RPMI7951 (cell line): ENCODE measurements around the gene TBX1. TPM values are rescaled to one million over a fixed set of nuclear protein-coding genes. Genes with fewer than 3 reads are reported as not detected.
"Not testable (repeated sequence)": the region's sequence is repeated elsewhere in the genome, so short reads cannot be mapped to it uniquely, and the experiment has no call there.

Experiments
- DNase-seq: peaks from one replicate; pipeline ENCODE4 v3.0.0-alpha.2; 2012; ENCODE audit warnings: low read depth
- total RNA-seq: library from RNA; depleted of rRNA; stranded (reverse); fragments of >200 nt; shearing (Covaris generic); gene quantifications from 2 replicates; pipeline ENCODE4 v1.2.3, GENCODE V29; 2014

TBX1 gene
- total RNA-seq, 1 experiment from 2014 or later, result not detected

DNA sequence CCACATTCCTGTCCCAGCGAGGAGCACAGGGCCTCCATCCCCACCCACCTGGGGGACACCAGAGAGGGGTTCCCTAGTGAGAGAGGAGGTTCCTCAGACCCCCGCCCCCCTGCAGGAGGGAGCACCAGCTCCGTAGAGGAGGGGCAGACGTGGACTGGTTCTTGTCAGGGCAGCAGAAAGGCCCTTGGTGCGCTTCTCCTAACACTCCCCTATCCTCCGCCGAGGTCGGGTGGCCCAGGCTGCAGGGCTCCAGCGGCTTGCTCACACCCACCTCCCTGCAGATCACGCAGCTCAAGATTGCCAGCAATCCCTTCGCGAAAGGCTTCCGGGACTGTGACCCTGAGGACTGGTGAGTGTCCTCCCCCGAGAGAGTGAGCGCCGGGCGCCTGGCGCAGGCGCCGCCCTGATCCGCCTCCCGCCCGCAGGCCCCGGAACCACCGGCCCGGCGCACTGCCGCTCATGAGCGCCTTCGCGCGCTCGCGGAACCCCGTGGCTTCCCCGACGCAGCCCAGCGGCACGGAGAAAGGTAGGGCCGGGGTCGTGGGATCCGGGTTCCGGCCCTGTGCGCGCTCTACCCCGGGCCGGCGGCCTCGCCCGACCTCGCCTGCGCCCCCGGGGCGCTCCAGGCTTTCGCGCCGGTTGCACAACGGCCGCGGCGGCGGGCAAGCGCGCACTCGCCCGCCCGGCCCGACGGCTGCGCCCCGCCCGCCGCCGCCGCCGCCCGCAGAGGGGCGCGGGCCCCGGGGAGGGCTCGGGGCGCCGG, 5.1 kb downstream of the TBX1 start:
- peak; percentile 10 for DNase-seq

DNA sequence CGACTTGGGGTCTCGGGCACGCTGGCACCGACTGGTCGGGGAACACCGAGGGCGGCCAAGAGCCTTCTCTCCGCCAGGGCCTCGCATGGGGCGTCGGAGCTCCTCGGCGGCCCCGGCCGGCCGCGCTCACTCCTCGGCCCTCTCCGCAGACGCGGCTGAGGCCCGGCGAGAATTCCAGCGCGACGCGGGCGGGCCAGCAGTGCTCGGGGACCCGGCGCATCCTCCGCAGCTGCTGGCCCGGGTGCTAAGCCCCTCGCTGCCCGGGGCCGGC, 5.6 kb downstream of the TBX1 start:
- no peak for DNase-seq

DNA sequence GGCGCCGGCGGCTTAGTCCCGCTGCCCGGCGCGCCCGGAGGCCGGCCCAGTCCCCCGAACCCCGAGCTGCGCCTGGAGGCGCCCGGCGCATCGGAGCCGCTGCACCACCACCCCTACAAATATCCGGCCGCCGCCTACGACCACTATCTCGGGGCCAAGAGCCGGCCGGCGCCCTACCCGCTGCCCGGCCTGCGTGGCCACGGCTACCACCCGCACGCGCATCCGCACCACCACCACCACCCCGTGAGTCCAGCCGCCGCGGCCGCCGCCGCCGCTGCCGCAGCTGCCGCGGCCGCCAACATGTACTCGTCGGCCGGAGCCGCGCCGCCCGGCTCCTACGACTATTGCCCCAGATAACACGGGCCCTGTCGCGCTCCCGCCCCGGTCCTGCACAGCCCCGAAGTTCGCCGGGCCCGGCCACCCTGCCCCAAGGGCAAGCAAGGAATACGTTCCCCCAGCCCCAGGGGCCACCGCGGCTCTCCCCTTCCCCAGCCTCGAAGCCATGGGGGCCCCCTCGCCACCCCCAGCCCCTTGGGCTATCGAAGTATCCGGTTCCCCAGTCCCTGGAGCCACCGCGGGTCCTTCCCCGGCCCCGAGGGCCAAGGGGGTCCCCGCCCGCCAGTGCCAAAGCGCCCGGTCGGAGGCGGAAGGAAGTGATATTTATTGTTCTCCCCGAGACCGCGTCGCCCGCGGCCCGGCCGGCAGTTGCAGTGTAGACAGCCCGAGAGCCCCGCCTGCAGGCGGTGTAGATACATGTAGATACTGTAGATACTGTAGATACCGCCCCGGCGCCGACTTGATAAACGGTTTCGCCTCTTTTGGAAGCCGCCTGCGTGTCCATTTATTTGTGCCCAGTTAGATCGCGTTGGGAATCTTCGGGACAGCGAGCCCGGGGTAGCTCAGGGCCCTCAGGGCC, 6.2 kb downstream of the TBX1 start:
- no peak for DNase-seq

DNA sequence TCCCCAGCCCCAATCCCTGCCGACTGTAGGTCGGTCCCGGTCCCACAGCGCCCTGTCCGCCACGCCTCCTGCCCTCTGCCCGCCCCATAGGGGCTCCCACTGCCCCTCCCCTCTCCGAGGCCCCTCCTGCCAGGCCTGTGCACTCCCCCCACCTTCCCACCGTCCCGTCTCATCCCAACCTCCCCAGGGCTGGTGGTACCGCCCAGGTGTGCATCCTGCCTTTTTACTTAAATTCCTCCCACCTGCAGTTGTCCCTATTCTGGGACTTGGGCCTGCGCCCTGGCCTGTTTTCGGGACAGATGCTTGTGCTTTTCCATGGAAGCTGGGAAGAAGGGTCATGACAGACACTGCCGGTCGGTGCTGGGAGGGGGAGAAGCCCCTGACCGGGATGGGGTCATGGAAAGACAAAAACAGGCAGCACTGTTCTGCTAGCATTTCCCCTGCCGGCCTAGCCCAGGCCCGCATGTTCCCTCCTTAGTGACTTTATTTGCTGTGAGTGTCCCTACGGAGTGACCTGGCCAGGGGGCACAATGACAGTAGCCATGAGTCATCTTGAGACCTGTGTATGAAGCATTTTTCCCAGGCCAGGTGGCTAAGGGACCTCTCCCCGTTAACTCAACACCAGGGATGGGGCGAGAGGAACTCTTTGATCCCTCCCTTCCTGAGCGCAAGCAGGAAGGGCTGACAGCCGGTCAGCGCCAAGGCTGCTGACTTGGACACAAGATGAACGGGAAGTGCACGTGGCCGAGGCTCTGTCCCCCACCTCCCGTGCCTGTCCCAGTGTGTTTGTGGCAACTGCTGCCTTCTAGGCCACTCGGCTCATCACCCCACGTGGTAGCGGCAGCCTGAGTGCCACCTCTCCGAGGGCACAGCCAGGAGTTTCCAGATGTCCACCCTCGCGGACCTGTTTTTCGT, 7.1 kb downstream of the TBX1 start:
- DNase-seq, result no peak

DNA sequence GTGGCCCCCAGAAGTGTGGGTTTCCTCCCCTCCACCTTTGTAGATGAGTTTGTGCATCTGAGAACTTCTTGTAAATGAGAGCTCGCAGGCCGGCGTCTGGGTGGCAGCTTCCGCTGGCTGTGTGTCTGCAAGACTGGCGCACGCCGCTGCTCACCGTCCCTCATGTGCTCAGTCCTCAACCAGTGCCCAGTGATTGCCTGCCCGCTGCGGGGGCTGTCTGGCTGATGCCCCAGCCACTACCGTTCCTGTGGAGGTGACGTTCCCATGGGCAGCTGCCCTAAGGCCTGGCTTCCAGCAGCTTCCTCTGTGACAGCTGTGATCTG, 8.8 kb downstream of the TBX1 start:
- no peak for DNase-seq

DNA sequence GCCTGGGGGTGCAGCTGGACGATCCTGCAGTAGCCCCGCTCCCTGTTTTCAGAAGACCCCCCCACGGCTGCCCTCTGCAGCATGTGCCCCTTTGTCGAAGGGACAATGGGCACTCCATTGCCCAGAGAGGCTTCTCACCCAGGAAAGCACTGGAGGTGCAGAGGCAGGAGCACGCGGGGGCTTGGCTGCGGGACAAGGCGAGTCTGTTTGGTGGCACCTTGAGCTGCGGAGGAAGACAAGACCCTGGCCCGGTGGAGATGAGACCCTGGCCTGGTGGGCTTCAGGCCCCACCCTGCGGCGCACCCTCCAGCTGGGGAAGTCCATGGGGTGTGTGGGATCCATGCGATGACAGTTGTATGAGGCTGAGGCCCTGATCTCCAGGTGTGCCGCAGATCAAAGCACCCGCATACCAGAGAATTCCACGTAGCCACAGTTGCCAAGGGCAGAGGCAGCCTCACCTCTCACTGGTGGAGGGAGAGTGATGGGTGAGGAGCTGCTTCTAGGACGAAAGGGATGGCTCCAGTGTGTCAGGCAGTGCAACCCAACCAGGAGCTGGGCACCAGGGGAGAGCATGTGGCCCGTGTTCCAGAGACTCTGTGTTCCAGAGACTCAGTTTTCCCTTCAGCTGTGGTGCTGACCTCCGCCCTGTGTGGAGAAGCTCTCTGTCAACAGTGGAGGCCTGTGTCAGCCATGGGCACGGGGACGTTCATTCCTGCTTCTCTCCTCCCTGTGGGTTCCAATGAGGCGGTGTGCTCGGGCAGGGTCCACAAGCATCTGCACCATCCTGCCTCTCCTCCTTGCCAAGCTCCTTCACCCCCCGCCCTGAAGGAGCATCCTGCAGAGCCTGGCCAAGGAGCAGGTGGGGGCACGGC, 10.0 kb downstream of the TBX1 start:
- no peak for DNase-seq

DNA sequence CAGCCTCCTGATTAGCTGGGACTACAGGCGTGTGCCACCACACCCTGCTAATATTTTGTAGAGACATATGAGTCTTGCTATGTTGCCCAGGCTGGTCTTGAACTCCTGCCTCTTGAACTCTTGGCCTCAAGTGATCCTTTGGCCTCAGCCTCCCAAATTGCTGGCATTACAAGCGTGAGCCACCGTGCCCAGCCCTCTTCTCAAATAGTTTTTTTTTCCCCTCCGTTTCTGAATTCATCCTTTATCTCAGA, 11.8 kb downstream of the TBX1 start:
- DNase-seq, result no peak

DNA sequence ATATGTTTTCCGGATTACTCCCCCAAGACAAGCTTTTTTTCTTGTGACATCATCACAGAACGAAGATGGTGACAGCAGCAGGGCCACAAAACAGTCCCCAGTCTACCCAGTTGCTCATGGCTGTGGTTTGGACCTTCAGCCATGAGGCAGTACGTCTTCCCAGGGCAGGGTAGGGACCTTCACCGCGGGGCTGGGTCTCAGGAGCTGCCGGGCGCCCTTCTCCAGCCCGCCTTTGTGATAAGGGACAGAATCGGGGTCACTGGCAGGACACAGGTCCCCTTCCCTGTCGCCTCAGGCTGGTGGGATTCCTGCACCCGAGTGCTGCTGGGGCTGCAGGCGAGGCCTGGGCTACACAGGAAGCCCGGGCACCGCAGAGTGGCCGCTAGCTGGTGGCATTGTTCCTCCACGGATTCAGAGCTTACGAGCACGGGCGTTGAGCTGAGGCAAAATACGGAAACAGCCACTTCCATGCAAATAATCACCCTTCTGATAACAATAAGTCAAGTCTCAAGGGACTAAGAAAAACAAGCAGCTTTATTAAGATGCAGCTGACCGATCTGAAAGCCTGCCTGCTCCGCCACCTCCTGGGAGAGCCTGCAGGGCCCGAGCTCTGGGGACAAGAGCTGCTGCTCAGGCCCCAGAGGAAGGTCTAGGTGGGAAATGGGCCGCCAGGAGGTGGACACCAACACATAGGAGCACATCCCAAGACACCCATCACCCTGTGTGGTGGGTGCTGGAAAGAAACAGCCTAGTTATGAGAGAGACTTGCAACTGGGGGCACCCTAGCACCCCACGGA, 12.3 kb downstream of the TBX1 start:
- no peak for DNase-seq

DNA sequence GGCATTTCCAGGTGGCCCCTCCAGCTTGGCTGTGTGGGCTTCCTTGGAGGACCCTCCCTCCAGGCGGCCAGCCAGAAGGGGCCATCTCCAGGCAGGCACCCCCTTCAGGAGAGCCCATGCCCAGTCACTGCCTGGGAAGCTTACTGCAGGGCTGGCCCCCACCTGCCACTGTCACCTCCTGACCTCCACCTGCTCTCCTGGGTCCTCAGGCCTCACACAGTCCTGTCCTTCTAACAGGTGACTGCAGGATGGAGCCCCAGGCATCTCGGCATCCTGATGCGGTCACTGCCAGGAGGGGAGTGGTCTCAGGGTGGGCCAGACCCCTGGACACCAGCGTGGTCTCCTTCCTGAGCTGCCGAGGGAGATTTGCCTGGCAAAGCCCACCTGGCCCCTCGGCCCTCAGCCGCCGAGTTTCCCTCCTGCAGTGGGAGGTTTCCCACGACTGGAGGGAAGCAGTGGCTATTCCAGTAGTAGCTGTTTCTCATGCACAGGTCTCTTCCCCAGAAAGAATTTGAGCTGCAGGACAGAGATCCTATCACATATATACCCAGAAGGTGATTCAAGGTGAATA, 13.0 kb downstream of the TBX1 start:
- no peak for DNase-seq

DNA sequence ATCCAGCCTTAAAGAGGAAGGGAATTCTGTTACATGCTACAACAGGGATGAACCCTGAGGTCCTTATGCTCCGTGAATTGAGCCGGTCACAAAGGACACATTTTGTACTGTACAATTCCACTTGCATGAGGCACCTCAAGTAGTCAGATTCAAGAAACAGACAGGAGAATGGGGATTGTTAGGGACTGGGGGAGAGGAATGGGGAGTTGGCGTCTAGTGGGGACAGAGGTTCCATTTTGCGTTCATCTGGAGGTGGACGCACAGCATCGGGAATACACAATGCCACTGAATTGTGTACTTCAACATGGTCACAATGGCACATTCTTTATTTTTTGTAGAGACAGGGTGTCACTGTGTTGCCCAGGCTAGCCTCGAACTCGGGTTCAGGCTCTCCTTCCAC, 14.1 kb downstream of the TBX1 start:
- DNase-seq, result no peak

DNA sequence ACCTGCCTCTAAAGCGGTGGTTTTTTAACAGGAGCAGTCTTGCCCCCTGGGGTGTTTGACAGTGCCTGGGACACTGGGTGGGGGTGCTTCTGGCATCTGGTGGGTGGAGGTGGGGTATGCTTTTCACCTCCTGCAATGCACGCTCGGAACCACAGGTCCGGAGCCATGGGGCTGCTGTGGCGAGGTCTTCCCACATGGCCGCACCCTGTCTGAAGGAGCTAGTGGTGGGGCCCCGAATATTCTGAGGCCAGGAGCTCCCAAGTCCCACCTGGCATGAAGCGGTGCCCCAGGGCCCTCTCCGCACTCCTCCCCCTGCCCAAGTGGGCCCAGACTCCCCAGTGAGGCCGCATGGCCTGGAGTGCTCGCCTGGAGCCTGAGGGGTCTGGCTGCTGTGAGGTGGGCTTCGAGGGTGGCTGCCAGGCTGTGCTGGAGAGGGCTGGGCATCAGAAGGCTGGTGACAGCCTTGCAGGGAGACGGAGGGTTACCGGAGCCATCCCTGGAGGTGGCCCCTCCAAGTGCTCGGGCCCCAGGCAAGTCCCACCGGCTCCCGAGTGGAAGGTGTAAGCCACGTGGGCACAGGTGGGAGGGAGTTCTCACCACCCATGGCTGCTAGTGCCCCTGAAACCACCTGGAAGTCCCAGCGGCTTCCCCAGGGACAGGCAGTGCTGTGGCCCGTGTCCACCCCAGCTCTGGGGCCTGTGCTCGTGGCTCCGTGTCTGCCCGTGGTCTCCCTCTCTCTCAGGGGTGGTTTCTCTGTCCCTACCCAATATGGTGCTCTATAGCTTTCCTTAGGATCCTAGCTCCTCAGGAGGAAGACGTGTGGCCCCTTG, 15.1 kb downstream of the TBX1 start:
- no peak for DNase-seq

DNA sequence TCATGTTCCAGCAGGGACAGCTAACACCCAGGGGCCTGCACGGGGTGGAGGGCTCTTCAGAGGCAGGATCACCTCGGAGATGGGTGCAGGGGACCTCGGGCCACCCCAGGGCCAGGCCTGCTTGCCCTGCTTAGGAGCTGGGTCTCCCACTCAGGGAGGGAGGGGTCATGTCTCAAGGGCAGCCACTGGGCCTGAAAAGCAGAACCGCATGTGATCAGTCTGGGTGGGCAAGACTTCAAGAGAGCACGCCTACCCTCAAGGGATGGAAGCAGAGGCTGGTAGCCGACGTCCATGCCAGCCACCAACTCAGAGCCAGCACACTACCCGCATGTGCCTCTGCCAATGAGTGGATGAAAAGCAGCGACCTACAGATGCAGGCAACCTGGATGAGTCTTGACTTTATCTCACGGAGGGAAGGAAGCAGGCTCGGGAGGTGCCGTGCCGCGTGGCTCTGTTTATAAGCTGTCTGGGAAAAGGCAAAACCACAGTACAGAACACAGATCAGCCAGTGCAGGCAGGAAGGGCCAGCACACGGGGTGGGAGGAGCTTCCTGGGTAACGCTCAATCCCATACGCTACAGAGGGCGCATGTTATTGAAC, 16.0 kb downstream of the TBX1 start:
- peak; percentile 42 for DNase-seq

DNA sequence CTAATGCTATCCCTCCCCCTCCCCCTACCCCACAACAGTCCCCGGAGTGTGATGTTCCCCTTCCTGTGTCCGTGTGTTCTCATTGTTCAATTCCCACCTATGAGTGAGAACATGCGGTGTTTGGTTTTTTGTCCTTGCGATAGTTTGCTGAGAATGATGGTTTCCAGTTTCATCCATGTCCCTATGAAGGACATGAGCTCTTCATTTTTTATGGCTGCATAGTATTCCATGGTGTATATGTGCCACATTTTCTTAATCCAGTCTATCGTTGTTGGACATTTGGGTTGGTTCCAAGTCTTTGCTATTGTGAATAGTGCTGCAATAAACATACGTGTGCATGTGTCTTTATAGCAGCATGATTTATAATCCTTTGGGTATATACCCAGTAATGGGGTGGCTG, 16.6 kb downstream of the TBX1 start:
- DNase-seq, result not testable (repeated sequence)

DNA sequence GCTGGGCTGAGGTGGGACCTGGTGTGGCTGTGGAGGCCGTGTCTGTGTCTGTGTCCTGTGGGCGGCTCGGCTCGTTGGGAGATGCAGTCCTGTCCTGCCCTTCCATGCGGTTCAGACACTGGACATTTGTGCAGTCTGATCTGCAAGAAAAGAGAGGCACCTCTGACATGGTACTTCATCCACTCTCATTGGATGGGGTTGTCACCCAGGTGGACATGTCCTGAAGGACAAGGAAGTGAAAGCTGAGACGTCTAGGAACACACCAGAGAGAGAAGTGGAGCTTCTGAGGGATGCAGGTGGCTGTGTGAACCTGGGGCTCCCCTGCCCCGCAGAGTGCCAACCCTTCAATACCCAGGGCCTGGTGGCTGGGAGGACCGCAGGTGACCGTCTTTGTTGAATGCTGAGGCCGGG, 18.4 kb downstream of the TBX1 start:
- DNase-seq, result no peak

DNA sequence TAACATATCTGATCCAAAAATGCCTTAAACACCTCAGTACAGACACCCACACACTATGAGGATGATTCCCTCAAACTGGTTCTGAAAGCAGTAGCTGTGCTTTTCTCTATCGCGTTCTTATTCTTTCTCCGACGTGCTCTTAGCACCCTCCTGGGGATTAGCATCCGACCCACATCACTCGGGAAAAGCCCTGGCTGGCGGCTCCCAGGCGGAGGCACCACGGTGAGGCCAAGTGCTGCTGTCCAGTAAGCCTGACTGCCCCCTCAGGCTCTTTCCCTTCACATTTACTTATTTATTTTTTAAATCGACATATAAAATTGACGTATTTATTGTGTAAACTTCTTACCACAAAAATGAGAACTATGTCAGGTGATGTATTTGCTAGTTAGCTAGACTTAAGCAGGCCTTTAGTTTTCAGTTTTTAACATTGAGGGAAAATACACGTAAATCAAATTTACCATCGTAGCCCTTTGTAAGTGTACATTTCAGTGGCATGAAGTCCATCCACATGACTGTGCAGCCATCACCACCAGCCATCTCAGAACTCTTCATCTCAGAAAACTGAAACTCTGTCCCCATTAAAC, 19.2 kb downstream of the TBX1 start:
- no peak for DNase-seq

DNA sequence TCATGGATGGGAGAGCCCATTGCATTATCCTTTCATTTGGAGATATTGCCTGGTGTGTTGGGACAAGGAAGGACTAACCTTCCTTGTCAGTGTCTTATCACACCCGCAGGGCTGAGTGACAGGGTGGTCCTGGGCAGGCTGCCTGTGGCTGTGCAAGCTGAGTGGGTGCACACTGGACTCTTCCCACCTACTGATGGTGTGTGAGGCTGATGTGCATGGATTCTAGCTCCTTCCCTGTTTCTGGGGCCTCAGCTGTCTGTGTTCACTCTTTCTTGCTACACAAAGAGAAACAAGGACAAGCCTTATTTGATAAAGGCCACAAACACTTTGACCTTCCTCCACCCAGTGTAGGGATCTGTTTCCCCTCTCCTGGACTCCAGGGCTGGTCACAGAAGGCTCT, 22.0 kb downstream of the TBX1 start:
- no peak for DNase-seq

DNA sequence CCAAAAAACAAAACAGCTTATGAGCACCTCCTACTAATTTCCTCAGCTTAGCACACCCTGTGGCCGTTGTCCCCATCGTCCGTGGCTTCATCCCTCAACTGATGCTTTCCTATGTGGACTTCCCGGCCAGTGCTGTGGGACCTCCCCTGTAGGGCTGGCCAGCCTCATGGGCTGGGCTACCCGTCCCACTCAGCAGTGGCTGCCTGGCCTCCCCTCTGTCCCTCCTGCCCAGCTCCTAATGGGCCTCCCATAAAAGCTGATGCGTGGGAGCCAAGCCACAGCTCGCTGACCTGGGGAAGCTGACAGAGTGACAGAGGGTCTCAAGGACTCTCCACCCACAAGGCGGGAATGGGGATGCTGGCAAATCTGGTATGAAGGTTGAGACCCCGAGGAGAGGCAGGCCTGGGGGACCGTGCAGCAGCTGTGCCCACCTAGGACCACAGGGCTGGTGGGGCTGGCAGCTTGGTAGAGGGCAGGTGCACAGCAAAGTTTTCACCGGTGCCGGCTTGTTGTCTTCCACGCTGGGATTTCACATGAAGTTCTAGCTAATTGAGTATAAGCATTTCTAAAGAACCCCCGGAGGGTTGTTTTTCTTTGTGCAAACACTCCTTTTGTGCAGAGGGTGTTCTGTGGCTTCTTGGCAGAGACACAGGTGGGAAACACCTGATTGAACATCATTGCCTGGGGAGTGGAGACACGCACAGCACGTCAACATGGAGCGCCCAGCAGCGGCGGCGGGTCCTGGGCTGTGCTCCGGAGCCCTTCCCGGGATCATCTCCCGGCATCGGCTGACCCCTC, 23.2 kb downstream of the TBX1 start:
- DNase-seq, result no peak
